HG02973 (cell line): ENCODE results near the gene UQCRQ.

ENCODE experiments used
- ATAC-seq: cut with Tn5 transposase; IDR thresholded peaks from one replicate; pipeline ENCODE4 v1.9.1; 2021; ENCODE audit warnings: moderate library complexity; ENCODE audit not compliant: unreplicated experiment

The UQCRQ gene

GRCh38 chr5:132905938-132906337 lies 39.5 kb downstream of the UQCRQ start:
- no peak for ATAC-seq

- no peak for ATAC-seq
These were observed 40.7 kb downstream of the UQCRQ start for GRCh38 chr5:132907161-132907560.

- ATAC-seq = no peak
These were observed 43.3 kb downstream of the UQCRQ start for GRCh38 chr5:132909702-132910101.

GRCh38 chr5:132915681-132916080 lies 49.2 kb downstream of the UQCRQ start:
- ATAC-seq = no peak

- ATAC-seq = no peak
These were observed 49.6 kb downstream of the UQCRQ start for GRCh38 chr5:132916086-132916485.
